Subcutaneous abdominal adipose tissue (tissue), 5 donors: ENCODE data around the gene TAF9B.

ENCODE experiments used
- H3K27ac ChIP-seq: one replicate; pipeline ENCODE4 v1.7.0; 2013; ENCODE audit warnings: low read depth, mild to moderate bottlenecking, inconsistent platforms, low read length, moderate library complexity
- H3K27me3 ChIP-seq, 5 donors: one replicate each; pipeline ENCODE4 v1.7.0; 2013; ENCODE audit warnings: low read length in 5 of 5, inconsistent platforms in 1 of 5; ENCODE audit not compliant: control insufficient read depth in 5 of 5, insufficient read depth in 4 of 5
- H3K36me3 ChIP-seq, 5 donors: one replicate each; pipeline ENCODE4 v1.7.0; 2013; ENCODE audit warnings: low read length in 5 of 5; ENCODE audit not compliant: control insufficient read depth in 5 of 5, insufficient read depth in 5 of 5
- H3K4me1 ChIP-seq, 5 donors: one replicate each; pipeline ENCODE4 v1.7.0; 2013; ENCODE audit warnings: low read length in 5 of 5, mild to moderate bottlenecking in 3 of 5, moderate library complexity in 1 of 5; ENCODE audit not compliant: control insufficient read depth in 5 of 5, insufficient read depth in 5 of 5
- H3K4me3 ChIP-seq, 5 donors: one replicate each; pipeline ENCODE4 v1.7.0; 2013; ENCODE audit warnings: low read length in 5 of 5, low read depth in 1 of 5
- H3K9ac ChIP-seq, 5 donors: one replicate each; pipeline ENCODE4 v1.7.0; 2013; ENCODE audit warnings: low read length in 5 of 5, mild to moderate bottlenecking in 4 of 5, moderate library complexity in 3 of 5
- H3K9me3 ChIP-seq, 5 donors: one replicate each; pipeline ENCODE4 v1.7.0; 2013; ENCODE audit warnings: low read length in 5 of 5; ENCODE audit not compliant: control insufficient read depth in 5 of 5
- donor health status: healthy.
- donor health status: healthy.
- donor health status: healthy.
- donor health status: healthy.
- donor health status: healthy.

The TAF9B gene

GRCh38 chrX:78118628-78119027 is 20.8 kb downstream of the TAF9B start:
- Histone ChIP-seq H3K9ac (no peak overlapping the region), H3K36me3 (peaks cover 40 to 88% (median 66%) of the 10 kb centered on the region in 5 donors), H3K27ac (no peak overlapping the region), H3K4me1 (no peaks in the 10 kb centered on the region), H3K27me3 (peaks cover 0 to 2% (median 0%) of the 10 kb centered on the region in 5 donors), H3K4me3 (no peak overlapping the region), H3K9me3 (no peaks in the 10 kb centered on the region)

- H3K9ac ChIP-seq: no peak overlapping the region
- H3K4me1 ChIP-seq: no peaks in the 10 kb centered on the region
- peaks cover 0 to 2% (median 0%) of the 10 kb centered on the region in 5 donors for H3K27me3 ChIP-seq
- H3K9me3 ChIP-seq: no peaks in the 10 kb centered on the region
- H3K36me3 ChIP-seq: peaks cover 36 to 77% (median 57%) of the 10 kb centered on the region in 5 donors
- H3K27ac ChIP-seq: no peak overlapping the region
- no peak overlapping the region for H3K4me3 ChIP-seq
These were observed 22.7 kb downstream of the TAF9B start for GRCh38 chrX:78116766-78117165.

DNA sequence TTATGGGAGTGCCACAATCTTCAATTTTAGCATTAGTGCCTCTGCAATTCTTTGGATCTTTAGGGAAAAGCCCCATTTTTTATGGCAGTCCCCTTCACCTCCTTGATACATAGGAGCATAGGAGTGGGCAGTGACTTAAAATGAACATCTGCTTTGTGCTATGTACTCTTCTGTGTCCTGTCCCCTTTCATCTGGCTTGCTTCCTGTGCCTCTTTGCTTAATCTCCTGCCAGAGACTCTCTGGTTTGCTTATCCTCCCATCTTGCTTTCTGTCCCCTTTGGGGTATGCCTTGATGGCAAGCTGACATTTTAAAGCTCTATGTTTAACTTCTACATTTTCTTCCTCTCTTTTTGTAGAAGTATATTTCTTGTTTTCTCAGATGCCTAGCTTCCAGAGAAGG is 23.1 kb downstream of the TAF9B start:
- Histone ChIP-seq H3K4me3 (no peak overlapping the region), H3K27me3 (peaks cover 0 to 2% (median 0%) of the 10 kb centered on the region in 5 donors), H3K9me3 (no peaks in the 10 kb centered on the region), H3K4me1 (peaks cover 0 to 2% (median 0%) of the 10 kb centered on the region in 5 donors), H3K9ac (no peak overlapping the region), H3K27ac (no peak overlapping the region), H3K36me3 (peaks cover 34 to 73% (median 58%) of the 10 kb centered on the region in 5 donors)

- Histone ChIP-seq H3K9me3 (no peaks in the 10 kb centered on the region), H3K9ac (no peak overlapping the region), H3K4me3 (no peak overlapping the region), H3K27me3 (peaks cover 0 to under 1% (median 0%) of the 10 kb centered on the region in 5 donors), H3K27ac (no peak overlapping the region), H3K4me1 (peaks cover 0 to 25% (median 21%) of the 10 kb centered on the region in 5 donors), H3K36me3 (peaks cover 22 to 41% (median 31%) of the 10 kb centered on the region in 5 donors)
These were observed 28.1 kb downstream of the TAF9B start for GRCh38 chrX:78111140-78111931.

GRCh38 chrX:78109458-78109857 is 30.0 kb downstream of the TAF9B start:
- Histone ChIP-seq H3K9ac (no peak overlapping the region), H3K4me1 (peaks cover 0 to 40% (median 35%) of the 10 kb centered on the region in 5 donors), H3K27ac (no peak overlapping the region), H3K27me3 (peaks cover 0 to 2% (median 0%) of the 10 kb centered on the region in 5 donors), H3K4me3 (no peak overlapping the region), H3K36me3 (peaks cover 11 to 23% (median 13%) of the 10 kb centered on the region in 5 donors), H3K9me3 (peaks cover 0 to 2% (median 0%) of the 10 kb centered on the region in 5 donors)

- Histone ChIP-seq H3K4me3 (peak overlapping the region in 4 of 5 donors; percentile 89 to 97 (median 89)), H3K9me3 (peaks cover 0 to 6% (median 0%) of the 10 kb centered on the region in 5 donors), H3K4me1 (peaks cover 0 to 40% (median 38%) of the 10 kb centered on the region in 5 donors), H3K27ac (peak overlapping the region; percentile 96), H3K9ac (no peak overlapping the region), H3K36me3 (peaks cover 0 to 5% (median 4%) of the 10 kb centered on the region in 5 donors), H3K27me3 (peaks cover 0 to 2% (median 0%) of the 10 kb centered on the region in 5 donors)
These were observed 32.8 kb downstream of the TAF9B start for GRCh38 chrX:78106651-78106986.

- Histone ChIP-seq H3K4me3 (peak overlapping the region; percentile 89 to 97 (median 89)), H3K27me3 (peaks cover 0 to 2% (median 0%) of the 10 kb centered on the region in 5 donors), H3K4me1 (peaks cover 0 to 40% (median 38%) of the 10 kb centered on the region in 5 donors), H3K9ac (peak overlapping the region in 3 of 5 donors; percentile 2 to 35 (median 11)), H3K27ac (peak overlapping the region; percentile 96), H3K9me3 (peaks cover 0 to 6% (median 0%) of the 10 kb centered on the region in 5 donors), H3K36me3 (peaks cover 0 to 4% (median 0%) of the 10 kb centered on the region in 5 donors)
These were observed 33.4 kb downstream of the TAF9B start for GRCh38 chrX:78105944-78106650.

- Histone ChIP-seq H3K27me3 (peaks cover 0 to 8% (median 4%) of the 10 kb centered on the region in 5 donors), H3K4me3 (peak overlapping the region; percentile 89 to 97 (median 89)), H3K36me3 (peaks cover 0 to 4% (median 0%) of the 10 kb centered on the region in 5 donors), H3K27ac (peak overlapping the region; percentile 96), H3K4me1 (peaks cover 0 to 40% (median 38%) of the 10 kb centered on the region in 5 donors), H3K9me3 (peaks cover 0 to 6% (median 0%) of the 10 kb centered on the region in 5 donors), H3K9ac (peak overlapping the region; percentile 64 to 93 (median 92))
These were observed 34.8 kb downstream of the TAF9B start for GRCh38 chrX:78104447-78105176.

- peaks cover 2 to 10% (median 4%) of the 10 kb centered on the region in 5 donors for H3K27me3 ChIP-seq
- peaks cover 0 to 4% (median 0%) of the 10 kb centered on the region in 5 donors for H3K36me3 ChIP-seq
- H3K27ac ChIP-seq: peak within 1 kb of the TSS; percentile 96
- peak within 1 kb of the TSS; percentile 64 to 93 (median 92) for H3K9ac ChIP-seq
- peaks cover 0 to 6% (median 0%) of the 10 kb centered on the region in 5 donors for H3K9me3 ChIP-seq
- H3K4me1 ChIP-seq: peaks cover 0 to 38% (median 33%) of the 10 kb centered on the region in 5 donors
- peak within 1 kb of the TSS; percentile 89 to 97 (median 89) for H3K4me3 ChIP-seq
These were observed 35.6 kb downstream of the TAF9B start, which contains the start of gene PGK1 for GRCh38 chrX:78103623-78104446. PGK1 (plus strand) TSS chrX:78104248; CDS start chrX:78104341, 93 bp downstream.
